Activated CD8-positive, alpha-beta memory T cell treated with anti-CD3 and anti-CD28 coated beads, Interleukin-2, amount 50 U/mL, for 1 hour (primary cell): ENCODE measurements around the gene KCNAB2.

Source experiments
- DNase-seq: peaks from one replicate; pipeline ENCODE4 v3.0.0-alpha.2; 2020; ENCODE audit errors: extremely low read depth

Gene KCNAB2

GRCh38 chr1:6045561-6045960 lies at the start of gene KCNAB2:
KCNAB2 (plus strand) TSS chr1:6045888; CDS start chr1:6051537, 5,649 bp downstream.
- DNase-seq: no peak

DNA sequence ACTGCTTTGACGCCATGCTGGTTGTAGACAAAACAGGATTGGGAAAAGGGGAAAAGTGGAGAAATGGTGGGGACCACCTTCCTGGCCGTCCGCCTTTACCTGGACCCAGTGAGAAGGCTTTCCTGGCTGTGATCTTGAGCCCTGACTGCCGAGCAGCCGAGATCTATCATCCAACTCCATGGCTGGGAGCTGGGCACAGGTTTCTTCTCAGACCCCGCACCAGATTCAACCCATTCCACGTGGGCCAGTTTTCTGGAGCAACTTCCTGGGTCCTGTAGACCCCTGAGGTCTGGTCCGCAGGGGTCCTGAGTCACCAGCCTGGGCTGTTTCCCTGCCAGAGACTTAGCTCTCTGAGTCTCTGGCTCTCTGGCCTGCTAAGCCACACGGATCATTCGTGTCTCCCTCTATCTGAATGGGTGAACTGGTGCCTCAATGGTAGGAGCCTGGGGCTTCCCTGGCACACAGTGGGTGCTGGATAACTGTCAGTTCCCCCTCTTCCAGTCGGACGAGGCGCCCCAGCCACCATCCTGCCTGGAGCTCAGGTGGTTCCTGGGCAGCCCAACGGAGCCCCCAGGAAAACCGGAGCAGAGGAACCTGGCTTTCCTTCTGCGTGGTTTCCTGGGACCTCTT lies 48.9 kb upstream of the KCNAB2 start:
- no peak for DNase-seq

DNA sequence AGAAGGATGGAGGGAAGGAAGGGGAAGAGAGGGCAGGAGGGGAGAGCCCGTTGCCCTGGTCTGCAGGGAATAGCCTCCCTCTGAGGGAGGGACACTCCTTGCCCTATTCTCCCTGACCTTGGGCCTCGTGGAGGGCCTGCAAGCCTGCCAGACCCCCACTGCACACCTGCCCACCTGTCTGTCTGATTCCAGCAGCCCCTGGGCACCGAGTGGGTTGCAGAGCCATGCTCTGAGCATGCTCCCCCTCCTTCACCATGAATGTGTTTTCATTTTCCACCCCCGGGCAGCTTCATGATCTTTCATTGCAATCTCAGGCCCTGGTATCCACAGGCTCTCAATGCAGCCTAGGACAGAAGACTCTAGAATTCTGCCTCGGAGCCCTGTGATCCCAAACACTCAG lies 48.4 kb upstream of the KCNAB2 start:
- no peak for DNase-seq

DNA sequence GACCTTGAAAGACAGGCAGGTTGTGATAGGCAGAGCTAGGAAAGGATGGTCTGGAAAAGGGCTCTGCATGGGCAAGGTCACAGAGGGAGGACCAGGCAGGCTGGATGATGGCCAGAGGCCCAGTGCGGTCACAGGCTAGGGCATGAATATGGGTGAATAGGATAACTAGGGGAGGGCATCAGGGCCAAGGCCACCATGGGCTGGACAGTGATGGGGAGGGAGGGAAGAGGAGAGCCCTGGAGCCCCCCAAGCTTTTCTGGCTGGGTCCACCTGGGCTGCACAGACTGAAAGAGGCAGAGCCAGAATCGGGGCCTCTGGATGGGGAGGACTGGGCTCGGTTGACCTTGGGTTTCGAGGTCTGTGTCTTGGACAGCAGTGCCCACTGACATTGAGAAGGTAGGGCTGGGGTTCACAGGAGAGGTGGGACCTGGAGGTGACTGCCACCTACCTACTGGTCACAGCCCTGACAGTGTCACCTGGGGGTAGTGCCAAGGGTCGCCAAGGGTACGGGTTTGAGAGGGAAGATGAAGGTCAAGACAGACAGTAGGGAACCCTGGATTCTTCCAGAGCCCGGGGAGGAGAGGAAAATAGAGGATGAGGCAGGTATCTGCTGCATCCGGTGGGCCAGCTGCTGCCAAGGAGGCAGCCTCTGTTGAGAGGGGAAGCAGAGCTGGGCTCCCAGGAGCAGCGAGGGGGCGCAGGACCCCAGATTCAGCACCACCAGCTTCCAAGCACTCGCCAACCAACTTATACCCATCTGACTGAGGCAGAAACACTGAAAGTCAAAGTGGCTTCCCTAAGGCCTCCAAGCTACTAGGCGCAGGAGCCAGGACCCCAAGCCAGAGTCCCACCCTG lies 47.4 kb upstream of the KCNAB2 start:
- no peak for DNase-seq

DNA sequence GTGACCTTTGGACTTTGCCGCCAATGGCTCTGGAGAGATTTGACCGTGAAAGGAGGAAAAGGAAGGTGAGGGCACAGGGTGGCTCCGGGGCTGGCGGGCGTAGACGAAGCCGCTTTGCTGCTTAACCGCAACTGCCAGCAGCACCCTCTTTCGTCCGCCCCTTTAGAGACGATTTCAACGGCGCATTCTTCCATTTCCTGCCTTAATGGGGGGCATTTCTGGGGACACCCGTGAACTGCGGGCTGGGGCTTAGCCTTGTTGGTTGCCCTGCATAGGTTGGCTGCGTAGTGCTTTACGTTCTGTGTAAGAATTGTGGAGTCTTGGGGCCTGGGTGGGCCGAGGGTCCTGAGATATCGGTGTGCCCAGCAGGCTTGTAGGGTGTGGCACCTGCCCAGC lies 46.8 kb upstream of the KCNAB2 start:
- no peak for DNase-seq

DNA sequence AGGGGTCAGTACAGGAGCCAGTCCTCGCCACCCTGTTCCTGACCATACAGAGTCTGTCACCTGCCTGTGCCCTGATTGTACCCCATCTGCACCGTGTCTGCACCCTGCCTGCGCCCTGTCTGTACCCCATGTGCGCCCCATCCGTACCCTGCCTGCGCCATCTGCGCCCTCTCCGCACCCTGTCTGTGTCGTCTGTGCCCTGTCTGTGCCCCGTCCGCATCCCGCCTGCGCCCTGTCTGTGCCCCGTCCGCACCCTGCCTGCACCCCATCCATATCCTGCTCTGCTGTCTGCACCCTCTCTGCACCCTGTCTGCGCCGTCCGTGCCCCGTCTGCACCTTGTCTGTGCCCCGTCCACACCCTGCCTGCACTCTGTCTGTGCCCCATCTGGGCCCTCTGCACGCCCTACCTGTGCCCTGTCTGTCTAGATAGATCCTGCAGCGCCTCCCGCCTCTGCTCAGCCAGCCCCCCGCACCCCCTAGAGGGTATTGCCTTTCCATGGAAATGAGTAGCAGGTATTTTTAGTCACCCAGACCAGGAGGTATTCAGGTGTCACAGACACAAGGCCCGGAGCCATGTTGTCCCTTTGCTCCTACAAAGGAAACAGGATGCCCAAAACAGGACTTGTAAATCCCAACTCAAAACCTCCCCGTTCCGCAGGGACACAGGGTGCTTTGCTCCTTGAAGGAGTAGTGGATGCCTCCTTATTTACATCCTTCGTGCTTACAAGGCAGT lies 45.8 kb upstream of the KCNAB2 start:
- DNase-seq: no peak

GRCh38 chr1:6000444-6001288 lies 45.0 kb upstream of the KCNAB2 start:
- no peak for DNase-seq

GRCh38 chr1:6001992-6002576 lies 43.6 kb upstream of the KCNAB2 start:
- no peak for DNase-seq

GRCh38 chr1:6002714-6003501 lies 42.8 kb upstream of the KCNAB2 start:
- no peak for DNase-seq

- DNase-seq: no peak
Observed at GRCh38 chr1:6003568-6004411, 41.9 kb upstream of the KCNAB2 start.

DNA sequence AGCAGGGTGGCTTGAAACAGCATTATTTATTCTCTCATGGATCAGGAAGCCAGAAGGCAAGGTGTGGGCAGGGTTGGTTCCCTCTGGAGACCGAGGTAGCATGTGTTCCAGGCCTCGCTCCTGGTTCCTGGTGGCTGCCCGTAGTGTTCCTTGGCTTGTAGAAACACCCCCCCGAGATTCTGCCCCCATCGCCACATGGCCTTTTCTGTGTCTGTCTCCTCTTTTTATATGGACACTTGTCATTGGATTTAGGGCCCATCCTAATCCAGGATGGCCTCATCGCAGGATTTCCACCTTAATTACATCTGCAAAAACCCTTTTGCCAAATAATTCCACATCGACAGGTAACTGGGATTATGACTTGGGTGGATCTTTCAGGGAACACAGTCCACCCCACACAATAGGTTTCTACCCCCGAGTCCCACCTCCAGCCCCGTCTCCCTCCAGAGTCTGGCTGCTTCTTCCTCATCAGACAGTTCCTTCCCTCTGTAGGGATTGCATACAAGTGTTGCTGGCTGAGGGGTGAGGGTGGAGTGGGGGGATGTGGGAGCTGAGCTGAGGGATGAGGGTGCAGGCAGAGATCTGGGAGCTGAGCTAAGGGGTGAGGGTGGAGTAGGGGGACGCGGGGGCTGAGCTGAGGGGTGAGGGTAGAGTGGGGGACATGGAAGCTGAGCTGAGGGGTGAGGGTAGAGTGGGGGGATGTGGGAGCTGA lies 41.1 kb upstream of the KCNAB2 start:
- no peak for DNase-seq

GRCh38 chr1:6005276-6005917 lies 40.3 kb upstream of the KCNAB2 start:
- no peak for DNase-seq

GRCh38 chr1:6006882-6007281 lies 38.8 kb upstream of the KCNAB2 start:
- no peak for DNase-seq

GRCh38 chr1:6007318-6008083 lies 38.2 kb upstream of the KCNAB2 start:
- DNase-seq: no peak

- DNase-seq: no peak
Observed at GRCh38 chr1:6008084-6008415, 37.6 kb upstream of the KCNAB2 start.

GRCh38 chr1:6008696-6009095 lies 37.0 kb upstream of the KCNAB2 start:
- no peak for DNase-seq

DNA sequence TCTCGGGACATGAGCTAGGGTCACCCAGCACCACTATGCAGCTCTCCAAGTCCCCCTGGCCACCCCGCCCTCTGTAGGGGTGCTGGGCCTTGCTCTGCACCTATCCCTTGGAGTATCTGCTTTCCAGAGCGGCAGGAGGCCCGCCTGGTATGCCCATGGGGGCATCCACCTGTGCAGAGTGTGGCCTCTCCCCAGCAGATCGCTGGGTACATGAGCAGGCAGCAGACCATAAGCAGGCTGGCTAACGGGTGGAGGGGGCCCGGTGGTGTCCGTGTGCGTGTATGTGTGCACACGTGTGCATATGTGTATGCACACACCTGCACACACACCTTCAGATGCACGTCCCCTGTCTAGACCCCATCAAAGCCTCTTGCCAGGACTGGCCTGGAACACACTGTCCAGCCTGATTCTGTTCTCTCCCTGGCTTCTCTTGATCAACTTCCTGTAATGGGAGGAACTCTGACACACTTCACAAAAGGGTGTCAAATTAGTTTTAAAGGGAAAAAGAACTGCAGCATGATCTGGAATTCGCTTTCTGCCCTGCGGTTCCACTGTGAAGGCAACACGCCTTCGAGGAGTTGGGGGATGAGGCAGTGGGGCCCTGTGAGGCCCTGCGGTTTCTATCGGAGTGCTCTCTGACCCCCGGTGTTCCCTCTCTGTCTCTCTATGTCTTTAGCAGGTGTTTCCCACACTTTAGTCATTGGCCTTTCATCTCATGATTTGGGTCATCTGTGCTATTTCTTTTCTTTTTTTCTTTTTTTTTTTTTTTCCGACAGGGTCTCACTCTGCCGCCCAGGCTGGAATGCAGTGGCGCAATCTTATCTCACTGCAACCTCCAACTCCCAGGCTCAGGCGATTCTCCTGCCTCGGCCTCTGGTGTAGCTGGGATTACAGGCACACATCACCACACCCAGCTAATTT lies 36.3 kb upstream of the KCNAB2 start:
- no peak for DNase-seq
